Central memory CD8-positive, alpha-beta T cell (primary cell): ENCODE results near the gene RBM45.

Experiments
- ATAC-seq: fragments of 150-1000 bp; cut with Tn5 transposase; replicated peaks from 2 replicates; pipeline ENCODE4 v1.10.0; 2022; ENCODE audit warnings: mild to moderate bottlenecking, moderate FRiP score, moderate number of reproducible peaks; ENCODE audit not compliant: poor library complexity, severe bottlenecking; ENCODE audit errors: extremely low read depth
- DNase-seq, 2 donors: peaks; one replicate each; pipeline ENCODE4 v3.0.0; 2021; ENCODE audit warnings: low spot score in 2 of 2
- H3K27ac Mint-ChIP-seq: one replicate; pipeline ENCODE4 v1.8.0; 2022; ENCODE audit warnings: low read depth, mild to moderate bottlenecking, moderate library complexity, mixed read lengths
- H3K27me3 Mint-ChIP-seq: one replicate; pipeline ENCODE4 v1.8.0; 2022; ENCODE audit warnings: mixed read lengths
- H3K36me3 Mint-ChIP-seq: one replicate; pipeline ENCODE4 v1.8.0; 2022; ENCODE audit warnings: mild to moderate bottlenecking, moderate library complexity, mixed read lengths; ENCODE audit not compliant: insufficient read depth
- H3K4me1 Mint-ChIP-seq: one replicate; pipeline ENCODE4 v1.8.0; 2022; ENCODE audit warnings: mixed read lengths
- H3K4me3 Mint-ChIP-seq: one replicate; pipeline ENCODE4 v1.8.0; 2022; ENCODE audit warnings: mild to moderate bottlenecking, moderate library complexity, mixed read lengths
- H3K9me3 Mint-ChIP-seq: one replicate; pipeline ENCODE4 v1.8.0; 2022; ENCODE audit warnings: mixed read lengths

RBM45 gene

GRCh38 chr2:178112202-178113152, at the start of gene RBM45:
Gene RBM45, plus strand, starts transcription at chr2:178112437. Its CDS starts 110 bp downstream, at chr2:178112547.
- Mint-ChIP-seq H3K27ac (peak within 1 kb of the TSS; percentile 92), H3K27me3 (no peaks in the 10 kb centered on the region), H3K4me3 (peak within 1 kb of the TSS; percentile 94), H3K9me3 (no peaks in the 10 kb centered on the region), H3K4me1 (peaks cover 21% of the 10 kb centered on the region), H3K36me3 (peaks cover 10% of the 10 kb centered on the region)
- DNase-seq (peak; percentile 74 to 78), ATAC-seq (peak; percentile 90)

- H3K36me3 Mint-ChIP-seq: peaks cover 1% of the 10 kb centered on the region
- no peaks in the 10 kb centered on the region for H3K9me3 Mint-ChIP-seq
- no peaks in the 10 kb centered on the region for H3K4me1 Mint-ChIP-seq
- ATAC-seq (no peak), DNase-seq (no peak)
- H3K4me3 Mint-ChIP-seq: no peak overlapping the region
- peaks cover 67% of the 10 kb centered on the region for H3K27me3 Mint-ChIP-seq
- no peak overlapping the region for H3K27ac Mint-ChIP-seq
Measured at GRCh38 chr2:178066324-178066723, 45.9 kb upstream of the RBM45 start.

- DNase-seq (no peak), ATAC-seq (no peak)
- Mint-ChIP-seq H3K9me3 (no peaks in the 10 kb centered on the region), H3K27me3 (peaks cover 67% of the 10 kb centered on the region), H3K4me3 (no peak overlapping the region), H3K4me1 (no peaks in the 10 kb centered on the region), H3K27ac (no peak overlapping the region), H3K36me3 (peaks cover 1% of the 10 kb centered on the region)
Measured at GRCh38 chr2:178066890-178067669, 45.2 kb upstream of the RBM45 start.

GRCh38 chr2:178068823-178069454, 43.3 kb upstream of the RBM45 start:
- H3K27me3 Mint-ChIP-seq: peaks cover 71% of the 10 kb centered on the region
- no peak for ATAC-seq
- no peak overlapping the region for H3K27ac Mint-ChIP-seq
- H3K4me1 Mint-ChIP-seq: peaks cover 11% of the 10 kb centered on the region
- no peak for DNase-seq
- no peak overlapping the region for H3K4me3 Mint-ChIP-seq
- H3K9me3 Mint-ChIP-seq: no peaks in the 10 kb centered on the region
- peaks cover 1% of the 10 kb centered on the region for H3K36me3 Mint-ChIP-seq

GRCh38 chr2:178069551-178069950, 42.7 kb upstream of the RBM45 start:
- Mint-ChIP-seq H3K4me3 (no peak overlapping the region), H3K36me3 (peaks cover 1% of the 10 kb centered on the region), H3K9me3 (no peaks in the 10 kb centered on the region), H3K27me3 (peaks cover 74% of the 10 kb centered on the region), H3K4me1 (peaks cover 11% of the 10 kb centered on the region), H3K27ac (no peak overlapping the region)
- ATAC-seq: no peak
- no peak for DNase-seq

- ATAC-seq (no peak), DNase-seq (no peak)
- H3K36me3 Mint-ChIP-seq: peaks cover 1% of the 10 kb centered on the region
- H3K4me1 Mint-ChIP-seq: peaks cover 11% of the 10 kb centered on the region
- H3K27ac Mint-ChIP-seq: no peak overlapping the region
- H3K4me3 Mint-ChIP-seq: no peak overlapping the region
- no peaks in the 10 kb centered on the region for H3K9me3 Mint-ChIP-seq
- peaks cover 82% of the 10 kb centered on the region for H3K27me3 Mint-ChIP-seq
Measured at GRCh38 chr2:178070824-178071223, 41.4 kb upstream of the RBM45 start.

GRCh38 chr2:178072000-178072382, 40.2 kb upstream of the RBM45 start:
- Mint-ChIP-seq H3K27me3 (peaks cover 79% of the 10 kb centered on the region), H3K4me1 (peaks cover 11% of the 10 kb centered on the region), H3K36me3 (peaks cover 1% of the 10 kb centered on the region), H3K4me3 (no peak overlapping the region), H3K9me3 (no peaks in the 10 kb centered on the region), H3K27ac (no peak overlapping the region)
- ATAC-seq (no peak), DNase-seq (no peak)

GRCh38 chr2:178072383-178073301, 39.6 kb upstream of the RBM45 start, which contains the start of gene PDE11A:
Gene PDE11A, minus strand, starts transcription at chr2:178072777. Its CDS starts 340 bp downstream, at chr2:178072437.
- H3K4me3 Mint-ChIP-seq: peak within 1 kb of the TSS; percentile 10
- no peak within 1 kb of the TSS for H3K27ac Mint-ChIP-seq

GRCh38 chr2:178074123-178075005, 37.9 kb upstream of the RBM45 start:
- Mint-ChIP-seq H3K27me3 (peaks cover 77% of the 10 kb centered on the region), H3K4me3 (no peak overlapping the region), H3K36me3 (no peaks in the 10 kb centered on the region)

More at GRCh38 chr2:178072383-178073301, 39.6 kb upstream of the RBM45 start, which contains the start of gene PDE11A:
- Mint-ChIP-seq H3K4me1 (peaks cover 11% of the 10 kb centered on the region), H3K9me3 (no peaks in the 10 kb centered on the region), H3K36me3 (no peaks in the 10 kb centered on the region), H3K27me3 (peaks cover 79% of the 10 kb centered on the region)
- ATAC-seq (no peak), DNase-seq (no peak)

GRCh38 chr2:178075006-178075326, 37.3 kb upstream of the RBM45 start:
- Mint-ChIP-seq H3K27ac (no peak overlapping the region), H3K27me3 (peaks cover 77% of the 10 kb centered on the region), H3K36me3 (no peaks in the 10 kb centered on the region), H3K9me3 (no peaks in the 10 kb centered on the region), H3K4me1 (peaks cover 11% of the 10 kb centered on the region), H3K4me3 (no peak overlapping the region)
- ATAC-seq (no peak), DNase-seq (no peak)

More at GRCh38 chr2:178074123-178075005, 37.9 kb upstream of the RBM45 start:
- Mint-ChIP-seq H3K27ac (no peak overlapping the region), H3K9me3 (no peaks in the 10 kb centered on the region), H3K4me1 (peaks cover 11% of the 10 kb centered on the region)
- DNase-seq (no peak), ATAC-seq (no peak)

GRCh38 chr2:178076130-178076529, 36.1 kb upstream of the RBM45 start:
- Mint-ChIP-seq H3K4me1 (peaks cover 11% of the 10 kb centered on the region), H3K4me3 (no peak overlapping the region), H3K27ac (no peak overlapping the region), H3K36me3 (no peaks in the 10 kb centered on the region), H3K9me3 (no peaks in the 10 kb centered on the region), H3K27me3 (peaks cover 73% of the 10 kb centered on the region)
- ATAC-seq: no peak
- no peak for DNase-seq
